Measurements from ENCODE around the gene QPRT.

DNA sequence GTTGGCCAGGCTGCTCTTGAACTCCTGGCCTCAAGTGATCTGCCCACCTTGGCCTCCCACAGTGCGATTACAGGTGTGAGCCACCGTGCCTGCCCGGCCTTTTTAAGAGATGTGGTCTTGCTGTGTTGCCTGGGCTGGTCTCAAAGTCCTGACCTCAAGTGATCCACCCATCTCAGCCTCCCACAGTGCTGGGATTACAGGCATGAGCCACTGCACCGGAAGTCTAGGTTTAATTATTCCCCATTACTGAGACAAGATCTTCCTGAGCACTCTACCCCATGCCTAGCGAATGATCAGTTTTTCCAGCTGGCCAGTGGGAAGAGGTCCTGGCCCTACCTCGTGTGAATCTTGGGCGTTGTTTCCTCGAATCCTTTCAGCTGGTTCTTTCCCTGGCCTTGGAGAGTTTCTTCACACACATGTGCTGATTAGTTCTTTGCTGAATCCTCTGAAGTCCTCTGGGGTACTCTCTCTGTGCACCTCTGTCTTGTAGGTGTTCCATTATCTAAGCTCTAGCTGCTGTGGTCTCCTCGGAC, 47.9 kb downstream of the QPRT start:
- TF ChIP-seq CTCF (IDR thresholded peaks at IDR 0.05) (no peak), POLR2AphosphoS5 (IDR thresholded peaks at IDR 0.05) (no peak)

Data from suprapubic skin (tissue), 3 donors.